ENCODE results near the gene ST6GALNAC4.

Gene ST6GALNAC4

DNA sequence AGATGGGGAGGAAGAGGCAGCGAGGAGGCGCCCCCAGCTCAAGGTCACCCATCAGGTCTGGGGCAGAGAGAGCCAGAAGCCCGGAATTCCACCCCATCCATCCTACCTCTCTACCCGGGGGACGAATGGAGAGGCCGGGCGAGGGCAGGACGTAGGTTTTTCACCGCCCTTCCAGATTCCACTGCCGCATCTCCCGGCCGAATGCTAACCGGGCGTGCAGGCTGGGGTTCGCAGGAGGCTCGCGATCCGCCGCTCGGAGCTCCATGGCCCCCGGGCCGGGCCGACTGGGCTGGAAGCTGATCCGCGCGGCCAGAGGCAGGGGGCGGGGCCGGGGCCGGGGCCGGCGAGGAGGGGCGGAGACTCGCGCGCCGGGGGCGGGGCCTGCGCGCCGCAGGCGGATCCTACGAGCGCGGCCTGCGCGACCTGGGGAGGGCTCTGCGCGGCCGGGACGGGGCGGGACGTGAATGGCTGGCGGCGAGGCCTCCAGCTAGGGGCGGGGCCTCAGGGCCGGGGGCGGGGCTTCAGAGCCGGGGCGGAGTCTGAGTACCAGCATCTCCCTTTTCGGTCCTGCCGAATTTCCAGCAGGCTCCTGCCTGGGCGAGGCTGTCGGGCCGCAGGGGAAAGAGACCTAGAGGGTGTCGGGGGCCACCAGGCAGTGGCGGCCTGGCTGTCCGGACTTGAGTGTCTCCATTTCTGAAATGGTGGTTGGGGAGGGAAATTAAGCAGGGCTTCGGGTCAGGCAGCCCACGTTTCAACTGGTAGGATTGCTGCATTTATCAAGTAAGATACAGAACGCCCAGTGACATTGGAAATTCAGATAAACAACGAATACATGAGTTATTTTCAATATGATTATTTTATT is at the start of gene ST6GALNAC4:
ST6GALNAC4 (minus strand) TSS at position 322 of the 862 bp plus-strand sequence. CDS start 622 bp downstream, outside the sequence.
- DNase-seq, result peak; percentile 63 to 97 (median 92)

DNA sequence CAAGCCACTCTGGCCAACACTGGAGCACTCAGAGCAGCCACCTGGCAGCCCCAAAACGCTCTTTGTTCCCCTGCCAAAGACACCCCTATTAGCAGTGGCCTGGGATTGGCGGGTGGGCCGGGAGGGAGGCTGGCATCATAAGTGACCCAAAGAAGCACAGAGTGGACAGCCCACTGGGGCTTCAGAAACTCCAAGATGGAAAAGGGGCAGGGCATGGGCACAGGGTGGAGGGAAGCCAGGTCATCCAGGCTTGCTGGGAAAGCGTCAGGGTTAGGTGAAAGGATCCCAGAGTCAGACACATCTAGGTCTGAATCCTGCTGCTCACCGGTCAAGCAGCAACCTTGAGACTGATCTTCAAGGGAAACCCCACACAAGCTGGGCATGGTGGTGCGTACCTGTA is 49.1 kb upstream of the ST6GALNAC4 start:
- DNase-seq, result no peak

DNA sequence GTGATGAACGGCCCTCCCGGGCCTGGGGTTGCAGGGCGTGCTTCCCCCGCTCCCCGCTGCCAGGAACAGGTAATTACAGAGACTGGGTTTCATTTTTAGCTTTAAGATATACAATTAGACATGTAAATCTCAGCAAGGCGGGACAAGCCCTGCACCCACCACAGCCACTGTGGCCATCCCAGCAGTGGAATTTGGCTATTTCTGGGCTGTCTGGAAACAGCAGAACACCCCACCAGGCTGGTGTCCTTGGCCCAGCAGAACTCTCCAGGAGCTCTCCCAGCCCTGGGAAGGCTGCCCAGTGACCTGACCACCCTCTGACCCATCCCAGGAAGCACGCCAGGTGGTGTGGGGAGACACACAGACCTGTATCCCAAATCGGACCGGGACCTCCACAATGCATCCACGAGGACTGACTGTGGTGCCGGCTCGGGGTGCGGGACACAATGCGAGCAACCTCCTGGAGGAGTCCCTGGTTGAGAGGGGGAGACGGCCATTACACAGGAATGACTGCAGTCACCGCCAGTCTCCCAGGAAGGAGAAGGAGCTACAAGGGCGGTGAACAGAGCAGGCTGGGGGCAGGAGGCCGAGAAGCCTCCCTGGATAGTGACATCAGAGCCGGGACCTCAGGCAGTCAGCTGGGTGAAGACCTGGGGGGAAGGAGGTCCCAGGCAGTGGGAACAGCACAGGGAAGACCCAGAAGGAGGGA is 46.7 kb upstream of the ST6GALNAC4 start:
- DNase-seq, result peak in 1 of 56 donors; percentile 51

- DNase-seq, result no peak
Measured at GRCh38 chr9:127963041-127963358, 46.2 kb upstream of the ST6GALNAC4 start.

DNA sequence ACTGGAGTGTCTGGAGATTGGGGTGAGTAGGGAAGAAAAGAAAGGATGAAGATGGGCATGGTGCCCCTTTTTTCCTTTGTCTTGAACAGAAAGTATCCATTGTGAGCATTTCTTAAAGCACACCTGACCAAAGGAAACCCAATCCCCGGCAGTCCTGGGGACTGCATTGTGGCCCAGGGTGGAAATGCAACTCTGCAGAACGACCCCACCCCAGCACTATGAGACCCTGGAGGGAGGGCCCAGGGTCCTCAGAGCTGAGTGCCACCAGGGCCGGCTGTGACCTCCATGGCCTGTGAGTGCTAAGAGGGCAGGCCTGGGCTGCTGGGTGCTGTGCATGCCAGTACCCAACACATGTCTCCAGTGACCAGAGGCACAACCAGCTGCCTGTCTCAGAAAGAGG is 45.4 kb upstream of the ST6GALNAC4 start:
- DNase-seq, result no peak

DNA sequence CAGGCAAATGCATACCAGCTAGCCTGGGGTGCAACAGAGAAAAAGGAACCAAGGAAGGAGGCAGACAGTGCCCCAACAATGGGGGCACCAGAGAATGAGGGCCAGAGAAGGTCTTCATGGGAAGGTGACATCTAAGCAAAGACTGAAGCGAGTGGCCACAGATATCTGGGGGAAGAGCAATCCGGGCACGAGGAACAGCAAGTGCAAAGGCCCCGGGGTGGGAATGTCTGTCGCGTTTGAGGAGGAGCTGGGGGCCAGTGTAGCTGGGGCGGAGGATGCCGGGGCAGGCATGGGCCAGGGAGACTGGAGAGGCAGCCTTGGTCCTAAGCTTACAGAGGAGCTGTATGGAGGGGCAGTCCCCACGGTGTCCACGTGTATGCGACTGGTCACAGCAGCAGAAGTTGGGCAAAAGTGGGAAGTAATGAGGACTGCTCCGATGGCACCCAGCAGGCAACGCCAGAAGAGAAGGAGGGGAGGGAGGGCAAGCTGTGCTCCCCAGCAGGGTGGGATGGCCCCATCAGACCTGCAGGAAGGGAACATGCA is 44.8 kb upstream of the ST6GALNAC4 start:
- no peak for DNase-seq

DNA sequence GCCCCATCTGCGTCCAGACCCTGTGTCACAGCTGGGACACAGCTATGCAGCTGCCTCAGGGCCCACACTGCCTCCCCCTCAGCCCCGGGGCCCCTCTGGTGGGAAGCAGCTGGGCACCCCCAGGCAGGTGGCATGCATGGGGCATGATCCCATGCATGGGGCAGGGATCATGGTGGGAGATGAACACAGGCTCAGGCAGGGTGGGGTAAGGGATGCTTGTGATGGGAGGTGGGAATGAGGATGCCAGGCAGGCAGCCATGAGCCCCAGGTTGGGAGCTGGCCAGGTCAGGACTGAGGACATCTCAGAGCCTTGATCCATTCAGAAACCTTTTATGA is 44.3 kb upstream of the ST6GALNAC4 start:
- no peak for DNase-seq

- no peak for DNase-seq
Measured at GRCh38 chr9:127960410-127961154, 43.7 kb upstream of the ST6GALNAC4 start.

DNA sequence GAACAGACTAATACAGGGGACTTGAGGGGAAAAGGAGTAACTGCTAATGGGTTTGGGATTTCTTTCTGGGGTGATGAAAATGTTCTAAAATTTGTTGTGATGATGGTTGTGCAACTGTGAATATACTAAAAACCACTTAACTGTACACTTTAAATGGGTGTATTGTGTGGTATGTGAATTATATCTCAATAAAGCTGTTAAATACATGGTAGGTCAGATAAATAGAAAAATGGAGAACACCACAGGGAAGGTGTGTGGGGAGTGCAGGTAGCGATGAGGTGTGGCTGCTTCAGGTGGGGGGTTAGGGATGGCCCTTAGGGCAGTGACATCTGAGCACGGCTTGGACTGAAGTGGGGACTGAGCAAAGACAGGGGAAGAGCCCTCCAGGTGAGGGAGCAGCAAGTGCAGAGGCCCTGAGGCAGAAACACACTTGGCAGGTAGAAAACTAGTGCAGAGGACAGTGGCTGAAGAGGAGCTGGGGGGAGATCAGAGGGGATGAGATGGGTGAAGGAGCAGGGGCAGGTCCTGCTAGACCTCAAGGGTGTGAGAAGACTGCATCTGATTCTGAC is 43.1 kb upstream of the ST6GALNAC4 start:
- DNase-seq, result no peak

DNA sequence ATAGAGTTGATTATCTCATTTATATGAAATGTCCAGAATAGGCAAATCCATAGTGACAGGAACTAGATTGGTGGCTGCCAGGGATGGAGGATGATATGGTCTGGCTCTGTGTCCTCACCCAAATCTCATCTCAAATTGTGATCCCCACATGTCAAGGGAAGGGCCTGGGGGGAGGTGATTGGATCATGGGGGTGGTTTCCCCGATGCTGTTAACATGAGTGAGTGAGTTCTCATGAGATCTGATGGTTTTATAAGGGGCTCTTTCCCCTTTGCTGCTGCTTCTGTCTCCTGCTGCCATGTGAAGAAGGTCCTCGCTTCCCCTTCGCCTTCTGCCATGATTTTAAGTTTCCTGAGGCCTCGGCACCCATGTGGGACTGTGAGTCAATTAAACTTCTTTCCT is 42.6 kb upstream of the ST6GALNAC4 start:
- DNase-seq, result no peak

GRCh38 chr9:127958728-127959127 is 41.9 kb upstream of the ST6GALNAC4 start:
- DNase-seq, result no peak

DNA sequence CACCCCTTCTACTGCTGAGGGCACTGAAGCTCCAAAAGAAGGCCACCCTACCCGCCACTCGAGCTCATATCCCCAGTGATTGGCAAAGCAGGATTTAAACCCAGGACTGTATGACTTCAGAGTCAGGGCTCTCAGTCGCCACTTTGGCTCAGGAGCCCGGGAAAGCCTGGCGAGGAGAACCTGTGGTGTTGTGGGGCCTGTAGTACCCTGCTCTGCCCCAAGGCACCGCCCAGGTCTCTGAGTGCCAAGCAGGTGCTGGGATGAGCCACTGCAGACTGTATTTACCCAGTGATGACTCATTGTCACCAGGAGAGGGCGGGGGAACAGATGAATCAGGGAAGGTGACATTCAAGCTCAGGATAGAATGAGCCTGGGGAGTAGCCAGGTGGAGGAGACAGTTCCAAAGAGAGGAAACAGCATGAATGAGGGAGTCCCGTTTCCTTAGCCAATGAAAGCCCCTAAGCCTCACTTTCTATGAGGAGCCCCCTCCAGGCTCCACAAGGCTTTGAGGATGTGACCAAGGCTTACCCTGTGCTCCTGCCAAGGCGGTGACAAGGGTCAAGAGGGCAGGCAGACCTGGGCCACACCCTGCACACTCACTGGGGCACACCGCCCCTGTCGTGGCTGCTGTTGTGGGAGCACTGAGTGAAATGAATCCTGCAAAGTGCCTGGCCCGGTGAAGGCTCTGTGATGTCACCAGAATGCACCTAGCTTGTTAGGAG is 38.6 kb upstream of the ST6GALNAC4 start:
- DNase-seq, result peak in 43 of 56 donors; percentile 40 to 89 (median 65)

GRCh38 chr9:127954831-127955293 is 38.0 kb upstream of the ST6GALNAC4 start:
- DNase-seq, result peak in 50 of 56 donors; percentile 27 to 91 (median 75)

DNA sequence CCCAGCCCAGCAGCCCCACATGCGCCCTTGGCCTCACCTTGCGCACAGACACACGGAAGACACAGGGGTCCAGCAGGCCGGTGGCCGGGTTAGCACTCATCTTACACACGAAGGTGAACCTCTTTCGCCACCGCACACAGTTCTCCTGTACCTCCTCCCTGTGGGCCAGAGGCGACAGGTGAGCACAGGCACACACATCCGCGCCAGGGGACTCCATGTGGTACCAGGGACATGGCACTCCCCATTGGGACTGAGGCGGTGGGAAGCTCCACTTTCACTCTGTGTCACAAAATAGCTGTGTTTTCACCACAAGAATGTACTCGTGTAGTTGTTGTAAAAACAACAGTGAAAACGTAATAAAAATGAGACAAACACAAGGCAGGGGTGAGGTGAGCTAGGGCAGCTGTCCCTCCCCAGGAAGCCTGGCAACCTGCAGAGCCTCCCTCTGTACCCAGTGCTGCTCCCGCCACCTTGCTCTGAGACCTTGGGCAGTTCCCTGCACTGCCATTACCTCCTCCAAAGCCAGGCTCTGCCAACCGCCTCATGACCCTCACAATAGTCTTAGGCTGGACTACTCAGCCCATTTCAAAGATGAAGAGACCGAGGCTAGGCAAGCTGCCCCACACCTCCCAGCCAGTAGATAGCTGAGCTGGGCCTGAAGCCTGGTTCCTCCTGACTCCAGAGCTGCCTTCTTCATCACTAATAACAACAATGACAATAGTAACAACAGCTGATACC is 37.1 kb upstream of the ST6GALNAC4 start:
- peak in 1 of 56 donors; percentile 21 for DNase-seq

DNA sequence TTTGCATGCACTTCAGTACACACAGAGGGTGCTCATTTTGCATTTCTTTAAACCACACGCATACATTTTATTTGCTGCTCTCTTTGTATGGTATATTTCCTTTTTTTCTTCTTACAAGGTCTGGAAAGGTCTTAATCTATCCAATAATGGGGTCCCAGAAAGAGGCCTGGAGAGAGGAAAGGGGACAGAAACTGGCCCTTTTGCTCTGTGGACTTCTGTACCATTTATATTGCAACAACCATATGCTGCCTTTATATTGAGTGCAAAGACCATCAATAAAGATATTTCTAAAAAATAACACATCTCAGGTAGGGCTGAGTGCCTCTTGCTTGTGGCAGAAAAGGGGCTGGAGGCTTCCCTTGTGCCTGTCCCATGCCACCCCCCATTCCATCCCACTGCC is 36.3 kb upstream of the ST6GALNAC4 start:
- DNase-seq, result no peak

GRCh38 chr9:127950513-127951289 is 33.9 kb upstream of the ST6GALNAC4 start:
- DNase-seq, result peak; percentile 45 to 99 (median 93)

GRCh38 chr9:127949827-127950512 is 33.1 kb upstream of the ST6GALNAC4 start:
- DNase-seq, result peak in 46 of 56 donors; percentile 29 to 80 (median 60)
